GM19372 (cell line): Measurements from ENCODE around the gene KAZN.

Source experiments
- ATAC-seq: cut with Tn5 transposase; IDR thresholded peaks from one replicate; pipeline ENCODE4 v1.9.1; 2021; ENCODE audit warnings: mild to moderate bottlenecking, low read depth, moderate library complexity; ENCODE audit not compliant: unreplicated experiment

The KAZN gene

GRCh38 chr1:14922942-14923726 is 324.6 kb downstream of the KAZN start:
- no peak for ATAC-seq

GRCh38 chr1:14923727-14924452 is 325.4 kb downstream of the KAZN start:
- ATAC-seq, result peak; percentile 61

- no peak for ATAC-seq
These were observed 326.2 kb downstream of the KAZN start for GRCh38 chr1:14924455-14925331.

GRCh38 chr1:14925336-14926136 is 327.1 kb downstream of the KAZN start:
- no peak for ATAC-seq

- no peak for ATAC-seq
These were observed 327.7 kb downstream of the KAZN start for GRCh38 chr1:14926229-14926628.

- ATAC-seq, result no peak
These were observed 328.5 kb downstream of the KAZN start for GRCh38 chr1:14926818-14927575.

- ATAC-seq, result no peak
These were observed 329.9 kb downstream of the KAZN start for GRCh38 chr1:14928412-14928811.

- no peak for ATAC-seq
These were observed 330.5 kb downstream of the KAZN start for GRCh38 chr1:14928886-14929546.

GRCh38 chr1:14929547-14930246 is 331.2 kb downstream of the KAZN start:
- no peak for ATAC-seq

GRCh38 chr1:14930247-14930965 is 331.9 kb downstream of the KAZN start:
- no peak for ATAC-seq

- no peak for ATAC-seq
These were observed 333.7 kb downstream of the KAZN start for GRCh38 chr1:14932034-14932638.

GRCh38 chr1:14934867-14935266 is 336.4 kb downstream of the KAZN start:
- no peak for ATAC-seq

- no peak for ATAC-seq
These were observed 338.3 kb downstream of the KAZN start for GRCh38 chr1:14936815-14937214.

- no peak for ATAC-seq
These were observed 338.9 kb downstream of the KAZN start for GRCh38 chr1:14937288-14937949.

- ATAC-seq, result no peak
These were observed 341.2 kb downstream of the KAZN start for GRCh38 chr1:14939527-14940284.

GRCh38 chr1:14940285-14940870 is 341.9 kb downstream of the KAZN start:
- no peak for ATAC-seq
